ENCODE results near the gene TSEN34.
"Not testable (repeated sequence)": the region's sequence is repeated elsewhere in the genome, so short reads cannot be mapped to it uniquely, and the experiment has no call there.

TSEN34 gene

DNA sequence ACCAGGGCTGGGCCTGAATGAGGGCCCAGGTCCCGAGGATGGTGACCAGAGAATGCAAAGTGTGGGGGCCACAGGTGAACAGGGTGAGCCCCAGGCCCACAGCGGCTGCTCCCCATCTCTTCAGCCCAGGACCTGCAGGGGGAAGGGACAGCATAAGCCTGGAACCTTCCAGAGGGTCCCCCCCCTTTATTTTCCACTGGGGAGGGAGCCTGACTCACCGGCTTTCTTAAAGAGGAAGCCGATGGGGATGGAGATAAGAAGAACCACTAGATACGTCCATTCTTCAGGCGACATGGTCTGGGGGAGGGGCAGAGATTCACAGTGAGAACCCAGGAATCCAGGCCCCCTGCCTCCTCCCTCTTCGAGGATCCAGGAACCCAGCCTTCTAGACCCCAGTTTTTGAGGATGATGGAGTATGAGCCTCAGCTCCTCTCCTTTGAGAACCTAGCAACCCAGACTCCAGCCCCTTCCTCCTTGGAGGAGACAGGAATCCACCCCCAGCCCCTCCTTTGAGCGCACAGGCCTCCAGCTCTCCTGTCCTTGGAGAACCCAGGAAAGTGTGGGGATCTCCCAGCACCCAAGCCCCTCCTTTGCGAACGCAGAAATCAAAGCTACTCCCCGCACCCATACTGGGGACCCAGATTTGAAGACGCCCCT is 2.8 kb upstream of the TSEN34 start:
- no CpG with 5 or more reads among the region's 12 CpGs for WGBS (ENCODE audit: insufficient coverage, insufficient read length)
- H3K27me3 ChIP-seq (ENCODE audit: control insufficient read depth, insufficient read depth, low read length), result no peaks in the 10 kb centered on the region
- peaks cover 10% of the 10 kb centered on the region for H3K36me3 ChIP-seq (ENCODE audit: control insufficient read depth, insufficient read depth, low read length)
- H3K4me1 ChIP-seq (ENCODE audit: control insufficient read depth, insufficient read depth, low read length), result no peaks in the 10 kb centered on the region
- H3K27ac ChIP-seq (ENCODE audit: low read length), result no peak overlapping the region
- DNase-seq (ENCODE audit: low read depth, low spot score), result no peak
- peak overlapping the region; percentile 59; the same call in 1 of the 2 replicates for H3K4me3 ChIP-seq (ENCODE audit: low read length)
- no peaks in the 10 kb centered on the region for H3K9me3 ChIP-seq (ENCODE audit: control insufficient read depth, insufficient read depth, low read length)

DNA sequence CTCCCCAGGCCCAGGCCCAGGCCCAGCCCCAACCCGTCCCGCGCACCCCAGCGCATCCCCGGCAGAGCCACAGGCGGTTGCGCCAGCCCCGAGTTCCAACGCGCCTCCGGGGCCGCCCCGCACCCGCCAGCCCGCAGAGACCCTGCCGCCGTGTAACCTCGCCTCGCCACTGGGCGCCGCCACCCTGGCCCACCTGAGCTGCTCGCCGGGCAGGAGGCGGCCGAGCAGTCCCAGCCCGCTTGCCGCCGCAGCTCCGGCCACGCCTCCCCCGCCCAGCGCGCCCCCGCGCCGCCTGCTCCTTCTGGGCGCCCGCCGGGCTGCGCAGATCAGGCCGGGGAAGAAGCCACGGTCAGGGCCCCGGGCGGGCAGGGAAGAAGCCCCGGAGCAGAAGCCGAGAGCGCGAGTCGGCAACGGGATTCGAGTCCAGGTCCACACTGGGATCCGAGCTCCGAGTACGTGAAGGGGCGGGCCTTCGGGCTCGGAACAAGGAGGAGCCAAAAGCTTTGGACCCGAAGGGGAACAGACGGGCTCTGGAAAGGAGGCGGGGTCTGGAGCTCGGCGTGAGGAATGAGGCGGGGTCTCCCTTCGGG is 1.9 kb upstream of the TSEN34 start, which contains the start of gene MBOAT7:
TSS of gene MBOAT7 (minus strand) at position 436 of the 590 bp plus-strand sequence. CDS start 1,072 bp downstream, outside the sequence.
- no peaks in the 10 kb centered on the region for H3K4me1 ChIP-seq (ENCODE audit: control insufficient read depth, insufficient read depth, low read length)
- no peak for DNase-seq (ENCODE audit: low read depth, low spot score)
- WGBS (ENCODE audit: insufficient coverage, insufficient read length), result no CpG with 5 or more reads among the region's 64 CpGs

GRCh38 chr19:54189735-54190502 is 1.2 kb upstream of the TSEN34 start:
- Histone ChIP-seq H3K27me3 (ENCODE audit: control insufficient read depth, insufficient read depth, low read length) (no peaks in the 10 kb centered on the region), H3K4me3 (ENCODE audit: low read length) (peak overlapping the region; percentile 68; the same call in 1 of the 2 replicates), H3K9me3 (ENCODE audit: control insufficient read depth, insufficient read depth, low read length) (no peaks in the 10 kb centered on the region), H3K36me3 (ENCODE audit: control insufficient read depth, insufficient read depth, low read length) (peaks cover 7% of the 10 kb centered on the region), H3K27ac (ENCODE audit: low read length) (no peak overlapping the region), H3K4me1 (ENCODE audit: control insufficient read depth, insufficient read depth, low read length) (no peaks in the 10 kb centered on the region)
- DNase-seq (ENCODE audit: low read depth, low spot score), result peak; percentile 100
- no CpG with 5 or more reads among the region's 65 CpGs for WGBS (ENCODE audit: insufficient coverage, insufficient read length)

More for the DNA sequence above, 1.9 kb upstream of the TSEN34 start, which contains the start of gene MBOAT7:
- no peaks in the 10 kb centered on the region for H3K9me3 ChIP-seq (ENCODE audit: control insufficient read depth, insufficient read depth, low read length)
- no peaks in the 10 kb centered on the region for H3K27me3 ChIP-seq (ENCODE audit: control insufficient read depth, insufficient read depth, low read length)
- H3K4me3 ChIP-seq (ENCODE audit: low read length), result peak within 1 kb of the TSS; percentile 68
- no peak within 1 kb of the TSS for H3K27ac ChIP-seq (ENCODE audit: low read length)
- peaks cover 7% of the 10 kb centered on the region for H3K36me3 ChIP-seq (ENCODE audit: control insufficient read depth, insufficient read depth, low read length)

GRCh38 chr19:54190503-54191010 is 551 bp upstream of the TSEN34 start:
- WGBS (ENCODE audit: insufficient coverage, insufficient read length), result no CpG with 5 or more reads among the region's 56 CpGs
- Histone ChIP-seq H3K36me3 (ENCODE audit: control insufficient read depth, insufficient read depth, low read length) (peaks cover 7% of the 10 kb centered on the region), H3K27ac (ENCODE audit: low read length) (no peak overlapping the region), H3K4me1 (ENCODE audit: control insufficient read depth, insufficient read depth, low read length) (no peaks in the 10 kb centered on the region), H3K4me3 (ENCODE audit: low read length) (peak overlapping the region; percentile 74), H3K27me3 (ENCODE audit: control insufficient read depth, insufficient read depth, low read length) (no peaks in the 10 kb centered on the region), H3K9me3 (ENCODE audit: control insufficient read depth, insufficient read depth, low read length) (no peaks in the 10 kb centered on the region)
- DNase-seq (ENCODE audit: low read depth, low spot score), result peak; percentile 96

GRCh38 chr19:54191811-54192453 is 824 bp downstream of the TSEN34 start:
- H3K4me3 ChIP-seq (ENCODE audit: low read length), result peak overlapping the region; percentile 74; the same call in 1 of the 2 replicates
- H3K27ac ChIP-seq (ENCODE audit: low read length), result no peak overlapping the region
- no peak for DNase-seq (ENCODE audit: low read depth, low spot score)
- peaks cover 5% of the 10 kb centered on the region for H3K36me3 ChIP-seq (ENCODE audit: control insufficient read depth, insufficient read depth, low read length)
- no CpG with 5 or more reads among the region's 19 CpGs for WGBS (ENCODE audit: insufficient coverage, insufficient read length)
- no peaks in the 10 kb centered on the region for H3K4me1 ChIP-seq (ENCODE audit: control insufficient read depth, insufficient read depth, low read length)
- no peaks in the 10 kb centered on the region for H3K9me3 ChIP-seq (ENCODE audit: control insufficient read depth, insufficient read depth, low read length)
- no peaks in the 10 kb centered on the region for H3K27me3 ChIP-seq (ENCODE audit: control insufficient read depth, insufficient read depth, low read length)

GRCh38 chr19:54193011-54193410 is 1.9 kb downstream of the TSEN34 start:
- no peaks in the 10 kb centered on the region for H3K9me3 ChIP-seq (ENCODE audit: control insufficient read depth, insufficient read depth, low read length)
- H3K36me3 ChIP-seq (ENCODE audit: control insufficient read depth, insufficient read depth, low read length), result peaks cover 4% of the 10 kb centered on the region; the same call in 1 of the 2 replicates
- no peaks in the 10 kb centered on the region for H3K27me3 ChIP-seq (ENCODE audit: control insufficient read depth, insufficient read depth, low read length)
- no peak overlapping the region for H3K4me3 ChIP-seq (ENCODE audit: low read length)
- no peaks in the 10 kb centered on the region for H3K4me1 ChIP-seq (ENCODE audit: control insufficient read depth, insufficient read depth, low read length)
- no CpG with 5 or more reads among the region's 11 CpGs for WGBS (ENCODE audit: insufficient coverage, insufficient read length)
- no peak for DNase-seq (ENCODE audit: low read depth, low spot score)
- H3K27ac ChIP-seq (ENCODE audit: low read length), result no peak overlapping the region

GRCh38 chr19:54194463-54194862 is 3.4 kb downstream of the TSEN34 start:
- not testable (repeated sequence) for H3K36me3 ChIP-seq (ENCODE audit: control insufficient read depth, insufficient read depth, low read length); DNase-seq (ENCODE audit: low read depth, low spot score); H3K9me3 ChIP-seq (ENCODE audit: control insufficient read depth, insufficient read depth, low read length); H3K4me3 ChIP-seq (ENCODE audit: low read length); H3K4me1 ChIP-seq (ENCODE audit: control insufficient read depth, insufficient read depth, low read length); H3K27ac ChIP-seq (ENCODE audit: low read length); H3K27me3 ChIP-seq (ENCODE audit: control insufficient read depth, insufficient read depth, low read length)
- no CpG with 5 or more reads among the region's 12 CpGs for WGBS (ENCODE audit: insufficient coverage, insufficient read length)

GRCh38 chr19:54196536-54196935 is 5.4 kb downstream of the TSEN34 start:
- H3K4me1 ChIP-seq (ENCODE audit: control insufficient read depth, insufficient read depth, low read length), result no peaks in the 10 kb centered on the region
- WGBS (ENCODE audit: insufficient coverage, insufficient read length), result no CpG with 5 or more reads among the region's 7 CpGs

DNA sequence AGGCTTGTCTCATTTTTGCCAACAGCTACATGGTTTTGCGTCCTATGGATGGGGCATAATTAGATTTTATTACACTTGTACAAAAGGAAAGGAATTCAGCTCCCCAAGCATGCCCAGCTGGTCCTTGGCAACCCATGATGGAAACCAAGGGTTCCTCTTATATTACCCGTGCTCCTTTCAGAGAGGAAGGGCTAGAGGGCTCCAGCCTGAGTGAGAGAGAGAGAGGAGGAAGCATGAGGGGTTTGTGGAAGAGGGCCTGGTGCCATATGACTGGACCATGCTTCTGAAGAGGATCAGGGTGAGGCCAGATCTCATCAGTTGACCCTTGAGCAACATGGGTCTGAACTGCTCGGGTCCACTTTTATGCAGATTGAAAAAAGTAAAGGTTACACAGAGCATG is 6.0 kb downstream of the TSEN34 start:
- H3K9me3 ChIP-seq (ENCODE audit: control insufficient read depth, insufficient read depth, low read length), result no peaks in the 10 kb centered on the region
- no peak overlapping the region for H3K4me3 ChIP-seq (ENCODE audit: low read length)
- H3K36me3 ChIP-seq (ENCODE audit: control insufficient read depth, insufficient read depth, low read length), result peaks cover 9% of the 10 kb centered on the region; the same call in 1 of the 2 replicates
- H3K4me1 ChIP-seq (ENCODE audit: control insufficient read depth, insufficient read depth, low read length), result no peaks in the 10 kb centered on the region; the same call in 1 of the 2 replicates
- DNase-seq (ENCODE audit: low read depth, low spot score), result no peak
- H3K27me3 ChIP-seq (ENCODE audit: control insufficient read depth, insufficient read depth, low read length), result no peaks in the 10 kb centered on the region
- no peak overlapping the region for H3K27ac ChIP-seq (ENCODE audit: low read length)
- WGBS (ENCODE audit: insufficient coverage, insufficient read length), result no CpG with 5 or more reads among the region's 3 CpGs

More at GRCh38 chr19:54196536-54196935, 5.4 kb downstream of the TSEN34 start:
- peaks cover 6% of the 10 kb centered on the region; the same call in 1 of the 2 replicates for H3K36me3 ChIP-seq (ENCODE audit: control insufficient read depth, insufficient read depth, low read length)
- no peaks in the 10 kb centered on the region for H3K9me3 ChIP-seq (ENCODE audit: control insufficient read depth, insufficient read depth, low read length)
- no peak for DNase-seq (ENCODE audit: low read depth, low spot score)
- no peak overlapping the region for H3K27ac ChIP-seq (ENCODE audit: low read length)
- no peaks in the 10 kb centered on the region for H3K27me3 ChIP-seq (ENCODE audit: control insufficient read depth, insufficient read depth, low read length)
- no peak overlapping the region for H3K4me3 ChIP-seq (ENCODE audit: low read length)

DNA sequence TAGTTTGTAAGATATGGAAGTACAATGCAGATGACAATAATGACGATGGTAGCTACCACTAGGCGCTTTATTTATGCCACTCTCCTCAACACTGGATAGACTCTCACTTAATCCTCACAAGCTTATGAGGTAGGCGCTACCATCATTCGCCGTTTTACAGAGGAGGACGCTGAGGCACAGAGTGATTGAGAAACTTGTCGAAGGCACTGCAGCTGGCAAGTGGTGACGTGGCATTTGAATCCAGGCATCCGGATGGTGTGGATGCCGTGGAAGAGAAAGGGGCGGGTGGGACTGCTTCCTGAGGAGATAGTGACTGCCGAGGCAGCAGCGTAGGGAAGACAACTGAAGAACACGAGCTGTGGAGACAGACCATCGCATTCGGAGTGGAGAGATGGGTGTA is 8.3 kb downstream of the TSEN34 start:
- H3K36me3 ChIP-seq (ENCODE audit: control insufficient read depth, insufficient read depth, low read length), result peaks cover 25% of the 10 kb centered on the region; the same call in 1 of the 2 replicates
- H3K9me3 ChIP-seq (ENCODE audit: control insufficient read depth, insufficient read depth, low read length), result no peaks in the 10 kb centered on the region
- no CpG with 5 or more reads among the region's 16 CpGs for WGBS (ENCODE audit: insufficient coverage, insufficient read length)
- no peak for DNase-seq (ENCODE audit: low read depth, low spot score)
- H3K4me3 ChIP-seq (ENCODE audit: low read length), result no peak overlapping the region
- no peak overlapping the region for H3K27ac ChIP-seq (ENCODE audit: low read length)
- H3K27me3 ChIP-seq (ENCODE audit: control insufficient read depth, insufficient read depth, low read length), result no peaks in the 10 kb centered on the region
- peaks cover 2% of the 10 kb centered on the region; the same call in 1 of the 2 replicates for H3K4me1 ChIP-seq (ENCODE audit: control insufficient read depth, insufficient read depth, low read length)

Data from iPS DF 6.9 (cell line).